HepG2 (cell line): ENCODE measurements around the gene MAN1A2. TPM values are rescaled to one million over a fixed set of nuclear protein-coding genes. Genes with fewer than 3 reads are reported as not detected.

Source experiments
- ATAC-seq: fragments of 200-7000 bp; cut with Tn5 transposase; 3 replicates; pipeline ENCODE4 v1.9.1; 2020; ENCODE audit warnings: mild to moderate bottlenecking, moderate library complexity
- BruUV-seq: library from RNA; stranded (reverse); fragments of 400-500 nt; replicated peaks from 2 replicates; lab custom pipeline; 2021; lab: Mats Ljungman, UMichigan
- CTCF ChIA-PET: fragments of 300-600 bp; formaldehyde crosslinking; extraction: SDS; loops from one replicate; lab custom pipeline; 2021; ENCODE audit warnings: low total read pairs, inconsistent platforms, low intra/inter-chr PET ratio; lab: Yijun Ruan, JAX
- POLR2A ChIA-PET: fragments of 350-600 bp; sonication (Branson Sonifier 250); formaldehyde crosslinking; loops from one replicate; lab custom pipeline; 2020; ENCODE audit warnings: antibody characterized with exemption, inconsistent platforms; lab: Yijun Ruan, JAX
- DNase-seq: peaks from one replicate; pipeline ENCODE4 v3.0.0-alpha.2; 2015; ENCODE audit warnings: low spot score
- FAIRE-seq: peaks from 3 replicates; lab custom pipeline; 2011; peaks lifted over from hg19 to GRCh38; lab: Jason Lieb, UNC
- H2AFZ ChIP-seq: one replicate; pipeline ENCODE4 v1.6.1; 2011; ENCODE audit warnings: low read length, inconsistent platforms
- H3K27ac ChIP-seq: fragments of 300-600 bp; 3 replicates; pipeline ENCODE4 v1.8.0; 2011; ENCODE audit warnings: mixed run types, mild to moderate bottlenecking, mixed read lengths, low read length, inconsistent platforms; ENCODE audit not compliant: insufficient read depth; ENCODE audit errors: extremely low read length
- H3K27me3 ChIP-seq, 2 experiments: fragments of 200-600 bp in 1 of 2; 2 replicates in 1 of 2; 3 replicates in 1 of 2; pipeline versions ENCODE4 v1.6.0 to v1.8.0; 2011; ENCODE audit warnings: low read length in 2 of 2, mild to moderate bottlenecking in 2 of 2, moderate library complexity in 2 of 2, inconsistent platforms in 1 of 2; ENCODE audit not compliant: insufficient read depth in 2 of 2, control insufficient read depth in 1 of 2
- H3K36me3 ChIP-seq, 2 experiments: fragments of 200-600 bp in 1 of 2; replicated peaks in 1 of 2; 2 replicates in 1 of 2; 3 replicates in 1 of 2; pipeline versions ENCODE4 v1.5.1 to v1.8.0; 2011; ENCODE audit warnings: low read length in 2 of 2, inconsistent platforms in 1 of 2; ENCODE audit not compliant: insufficient read depth in 2 of 2, control insufficient read depth in 1 of 2
- H3K4me1 ChIP-seq: 2 replicates; pipeline ENCODE4 v1.5.1; 2012; ENCODE audit warnings: low read length, inconsistent platforms; ENCODE audit not compliant: insufficient read depth
- H3K4me2 ChIP-seq: 2 replicates; pipeline ENCODE4 v1.6.0; 2011; ENCODE audit warnings: low read depth, low read length, inconsistent platforms
- H3K4me3 ChIP-seq, 3 experiments: fragments of 200-600 bp in 1 of 3; sonication (generic), shearing (Covaris generic) in 1 of 3; replicated peaks in 1 of 3; 2 replicates each; pipeline ENCODE4 v1.5.1; 2011 to 2016; ENCODE audit warnings: low read length in 3 of 3, inconsistent platforms in 2 of 3, low read depth in 2 of 3, mild to moderate bottlenecking in 2 of 3, control low read depth in 1 of 3, mixed read lengths in 1 of 3; ENCODE audit not compliant: insufficient read depth in 1 of 3
- H3K79me2 ChIP-seq: one replicate; pipeline ENCODE4 v1.6.1; 2011; ENCODE audit warnings: low read length, inconsistent platforms; ENCODE audit not compliant: insufficient read depth
- H3K9ac ChIP-seq: 2 replicates; pipeline ENCODE4 v1.6.0; 2011; ENCODE audit warnings: mild to moderate bottlenecking, low read depth, low read length, inconsistent platforms; ENCODE audit not compliant: insufficient read depth
- H3K9me3 ChIP-seq: 2 replicates; pipeline ENCODE4 v1.5.1; 2012; ENCODE audit warnings: mild to moderate bottlenecking, low read length
- H4K20me1 ChIP-seq: 2 replicates; pipeline ENCODE4 v1.6.0; 2011; ENCODE audit warnings: inconsistent platforms, mild to moderate bottlenecking, low read length, moderate library complexity; ENCODE audit not compliant: insufficient read depth
- ELF3 ChIP-seq: IDR thresholded peaks from 2 replicates; pipeline ENCODE4 v1.6.1; 2016; ENCODE audit warnings: missing genetic modification reagents, missing compliant biosample characterization
- FOXC1 ChIP-seq: sonication (generic); formaldehyde crosslinking; IDR thresholded peaks from 2 replicates; pipeline ENCODE4 v1.8.0; 2022; ENCODE audit warnings: mild to moderate bottlenecking, missing genetic modification reagents, borderline replicate concordance
- IKZF4 ChIP-seq: sonication (generic); formaldehyde crosslinking; IDR thresholded peaks from 2 replicates; pipeline ENCODE4 v1.5.1; 2020; ENCODE audit warnings: borderline replicate concordance, mild to moderate bottlenecking, low read depth, missing genetic modification reagents; ENCODE audit errors: not compliant biosample characterization
- MAFK ChIP-seq, 2 experiments: IDR thresholded peaks in 1 of 2; conservative IDR thresholded peaks in 1 of 2; 2 replicates each; pipeline ENCODE4 v1.6.1; 2011; ENCODE audit warnings: improper control_type of control experiment in 2 of 2, low read length in 2 of 2
- MTF2 ChIP-seq: sonication (generic); formaldehyde crosslinking; IDR thresholded peaks from 2 replicates; pipeline ENCODE4 v1.5.0; 2020; ENCODE audit warnings: missing genetic modification reagents, borderline replicate concordance
- PLRG1 ChIP-seq: fragments of 450-650 bp; conservative IDR thresholded peaks from 2 replicates; pipeline ENCODE4 v1.6.1; 2016
- THYN1 ChIP-seq: sonication (generic); formaldehyde crosslinking; IDR thresholded peaks from 2 replicates; pipeline ENCODE4 v1.8.1; 2023; ENCODE audit warnings: low read depth, mild to moderate bottlenecking, moderate library complexity, missing genetic modification reagents, borderline replicate concordance
- in situ Hi-C: cut with HindIII; loops from 2 replicates; pipeline ENCODE4 v1.10.0; 2017; ENCODE audit warnings: low pct_unique_long_range_greater_than_20kb; ENCODE audit not compliant: extremely low pct_ligation_motif_present
- intact Hi-C: fragments of 100-400 bp; cut with micrococcal nuclease; formaldehyde crosslinking; loops from one replicate; pipeline ENCODE4 v1.10.0; 2022; ENCODE audit not compliant: unreplicated experiment
- polyA plus RNA-seq, 8 experiments: library from polyadenylated mRNA; depleted of rRNA in 3 of 8; stranded (reverse) in 7 of 8; unstranded in 1 of 8; fragments of >200 nt; fragmentation: Illumina TruSeq in 4 of 8; extraction: Trizol in 4 of 8; gene quantifications; 2 replicates each; pipeline versions ENCODE4 v1.2.1 to v1.2.3, GENCODE V29; 2011 to 2016; ENCODE audit warnings: low read depth in 4 of 8, missing spikeins in 1 of 8, mixed read lengths in 1 of 8; ENCODE audit not compliant: insufficient read depth in 1 of 8
- total RNA-seq, 5 experiments: library from RNA; depleted of rRNA; stranded (reverse); fragments of >200 nt; fragmentation: Illumina TruSeq; extraction: Trizol; gene quantifications; 2 replicates each; pipeline ENCODE4 v1.2.3, GENCODE V29; 2016; ENCODE audit warnings: low read depth in 1 of 5
- TF ChIP-seq, protein P1 (sequence below): sonication (generic); formaldehyde crosslinking; IDR thresholded peaks from 2 replicates; pipeline ENCODE4 v1.9.0; 2022; ENCODE audit warnings: missing genetic modification reagents, mild to moderate bottlenecking, borderline replicate concordance
- TF ChIP-seq, protein P2 (sequence below): fragments of 450-650 bp; IDR thresholded peaks from 2 replicates; pipeline ENCODE4 v1.6.1; 2017
- TF ChIP-seq, protein P3 (sequence below): sonication (generic); formaldehyde crosslinking; IDR thresholded peaks from 2 replicates; pipeline ENCODE4 v1.9.0; 2022; ENCODE audit warnings: low read depth, missing genetic modification reagents
- TF ChIP-seq, protein P4 (sequence below): sonication (generic); formaldehyde crosslinking; IDR thresholded peaks from 2 replicates; pipeline ENCODE4 v1.4.0; 2020; ENCODE audit warnings: mild to moderate bottlenecking, missing genetic modification reagents

The MAN1A2 gene
- total and polyA plus RNA-seq, 2 of the 13 experiments (the other 11 are each of a cell fraction or from before 2014, with no cell fraction given) = 8.0 to 19.9 TPM

DNA sequence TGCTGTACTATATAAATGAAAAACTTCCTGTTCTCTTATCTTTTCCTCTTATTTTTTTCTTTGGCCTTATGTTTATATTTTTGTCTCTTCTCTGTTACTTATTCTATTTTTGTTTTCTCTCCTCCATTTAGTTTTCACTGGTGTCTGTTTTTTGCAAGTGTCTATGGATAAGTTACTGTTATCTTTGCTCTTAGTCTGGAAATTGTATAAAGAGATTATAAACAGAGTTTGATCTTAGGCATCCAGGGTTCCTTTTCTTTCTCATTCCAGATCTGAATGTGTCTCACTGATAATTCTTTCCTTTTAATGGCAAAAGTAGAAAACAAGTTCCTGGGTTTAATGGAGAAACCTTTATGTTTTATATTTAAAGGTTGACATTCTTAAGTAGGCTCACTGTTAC lies 34.5 kb downstream of the MAN1A2 start:
- no peaks in the 10 kb centered on the region; a peak in 1 of 5 replicates for H3K36me3 ChIP-seq
- no peak overlapping the region for H3K4me2 ChIP-seq
- POLR2A ChIA-PET = no interaction called here
- intact Hi-C loops = no loop called here
- no peak for DNase-seq
- BruUV-seq = no TSS peak
- TF ChIP-seq, protein P1, sequence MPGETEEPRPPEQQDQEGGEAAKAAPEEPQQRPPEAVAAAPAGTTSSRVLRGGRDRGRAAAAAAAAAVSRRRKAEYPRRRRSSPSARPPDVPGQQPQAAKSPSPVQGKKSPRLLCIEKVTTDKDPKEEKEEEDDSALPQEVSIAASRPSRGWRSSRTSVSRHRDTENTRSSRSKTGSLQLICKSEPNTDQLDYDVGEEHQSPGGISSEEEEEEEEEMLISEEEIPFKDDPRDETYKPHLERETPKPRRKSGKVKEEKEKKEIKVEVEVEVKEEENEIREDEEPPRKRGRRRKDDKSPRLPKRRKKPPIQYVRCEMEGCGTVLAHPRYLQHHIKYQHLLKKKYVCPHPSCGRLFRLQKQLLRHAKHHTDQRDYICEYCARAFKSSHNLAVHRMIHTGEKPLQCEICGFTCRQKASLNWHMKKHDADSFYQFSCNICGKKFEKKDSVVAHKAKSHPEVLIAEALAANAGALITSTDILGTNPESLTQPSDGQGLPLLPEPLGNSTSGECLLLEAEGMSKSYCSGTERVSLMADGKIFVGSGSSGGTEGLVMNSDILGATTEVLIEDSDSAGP = no peak
- TF ChIP-seq IKZF4 (CRISPR knock-in tag) = no peak
- no peak for TF ChIP-seq FOXC1 (CRISPR knock-in tag)
- TF ChIP-seq MTF2 (CRISPR knock-in tag) = no peak
- TF ChIP-seq MAFK (conservative IDR thresholded peaks at IDR 0.05 in 1 of 2, IDR thresholded peaks at IDR 0.05 in 1 of 2; ENCODE audit: low read length in 2 of 2) = no peak
- no peak for TF ChIP-seq ELF3
- TF ChIP-seq, protein P2, sequence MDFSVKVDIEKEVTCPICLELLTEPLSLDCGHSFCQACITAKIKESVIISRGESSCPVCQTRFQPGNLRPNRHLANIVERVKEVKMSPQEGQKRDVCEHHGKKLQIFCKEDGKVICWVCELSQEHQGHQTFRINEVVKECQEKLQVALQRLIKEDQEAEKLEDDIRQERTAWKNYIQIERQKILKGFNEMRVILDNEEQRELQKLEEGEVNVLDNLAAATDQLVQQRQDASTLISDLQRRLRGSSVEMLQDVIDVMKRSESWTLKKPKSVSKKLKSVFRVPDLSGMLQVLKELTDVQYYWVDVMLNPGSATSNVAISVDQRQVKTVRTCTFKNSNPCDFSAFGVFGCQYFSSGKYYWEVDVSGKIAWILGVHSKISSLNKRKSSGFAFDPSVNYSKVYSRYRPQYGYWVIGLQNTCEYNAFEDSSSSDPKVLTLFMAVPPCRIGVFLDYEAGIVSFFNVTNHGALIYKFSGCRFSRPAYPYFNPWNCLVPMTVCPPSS = no peak
- no peak for TF ChIP-seq PLRG1
- no peak for TF ChIP-seq THYN1
- TF ChIP-seq, protein P3, sequence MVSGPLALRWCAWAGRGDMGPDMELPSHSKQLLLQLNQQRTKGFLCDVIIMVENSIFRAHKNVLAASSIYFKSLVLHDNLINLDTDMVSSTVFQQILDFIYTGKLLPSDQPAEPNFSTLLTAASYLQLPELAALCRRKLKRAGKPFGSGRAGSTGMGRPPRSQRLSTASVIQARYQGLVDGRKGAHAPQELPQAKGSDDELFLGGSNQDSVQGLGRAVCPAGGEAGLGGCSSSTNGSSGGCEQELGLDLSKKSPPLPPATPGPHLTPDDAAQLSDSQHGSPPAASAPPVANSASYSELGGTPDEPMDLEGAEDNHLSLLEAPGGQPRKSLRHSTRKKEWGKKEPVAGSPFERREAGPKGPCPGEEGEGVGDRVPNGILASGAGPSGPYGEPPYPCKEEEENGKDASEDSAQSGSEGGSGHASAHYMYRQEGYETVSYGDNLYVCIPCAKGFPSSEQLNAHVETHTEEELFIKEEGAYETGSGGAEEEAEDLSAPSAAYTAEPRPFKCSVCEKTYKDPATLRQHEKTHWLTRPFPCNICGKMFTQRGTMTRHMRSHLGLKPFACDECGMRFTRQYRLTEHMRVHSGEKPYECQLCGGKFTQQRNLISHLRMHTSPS (CRISPR knock-in tag) = no peak
- TF ChIP-seq, protein P4, sequence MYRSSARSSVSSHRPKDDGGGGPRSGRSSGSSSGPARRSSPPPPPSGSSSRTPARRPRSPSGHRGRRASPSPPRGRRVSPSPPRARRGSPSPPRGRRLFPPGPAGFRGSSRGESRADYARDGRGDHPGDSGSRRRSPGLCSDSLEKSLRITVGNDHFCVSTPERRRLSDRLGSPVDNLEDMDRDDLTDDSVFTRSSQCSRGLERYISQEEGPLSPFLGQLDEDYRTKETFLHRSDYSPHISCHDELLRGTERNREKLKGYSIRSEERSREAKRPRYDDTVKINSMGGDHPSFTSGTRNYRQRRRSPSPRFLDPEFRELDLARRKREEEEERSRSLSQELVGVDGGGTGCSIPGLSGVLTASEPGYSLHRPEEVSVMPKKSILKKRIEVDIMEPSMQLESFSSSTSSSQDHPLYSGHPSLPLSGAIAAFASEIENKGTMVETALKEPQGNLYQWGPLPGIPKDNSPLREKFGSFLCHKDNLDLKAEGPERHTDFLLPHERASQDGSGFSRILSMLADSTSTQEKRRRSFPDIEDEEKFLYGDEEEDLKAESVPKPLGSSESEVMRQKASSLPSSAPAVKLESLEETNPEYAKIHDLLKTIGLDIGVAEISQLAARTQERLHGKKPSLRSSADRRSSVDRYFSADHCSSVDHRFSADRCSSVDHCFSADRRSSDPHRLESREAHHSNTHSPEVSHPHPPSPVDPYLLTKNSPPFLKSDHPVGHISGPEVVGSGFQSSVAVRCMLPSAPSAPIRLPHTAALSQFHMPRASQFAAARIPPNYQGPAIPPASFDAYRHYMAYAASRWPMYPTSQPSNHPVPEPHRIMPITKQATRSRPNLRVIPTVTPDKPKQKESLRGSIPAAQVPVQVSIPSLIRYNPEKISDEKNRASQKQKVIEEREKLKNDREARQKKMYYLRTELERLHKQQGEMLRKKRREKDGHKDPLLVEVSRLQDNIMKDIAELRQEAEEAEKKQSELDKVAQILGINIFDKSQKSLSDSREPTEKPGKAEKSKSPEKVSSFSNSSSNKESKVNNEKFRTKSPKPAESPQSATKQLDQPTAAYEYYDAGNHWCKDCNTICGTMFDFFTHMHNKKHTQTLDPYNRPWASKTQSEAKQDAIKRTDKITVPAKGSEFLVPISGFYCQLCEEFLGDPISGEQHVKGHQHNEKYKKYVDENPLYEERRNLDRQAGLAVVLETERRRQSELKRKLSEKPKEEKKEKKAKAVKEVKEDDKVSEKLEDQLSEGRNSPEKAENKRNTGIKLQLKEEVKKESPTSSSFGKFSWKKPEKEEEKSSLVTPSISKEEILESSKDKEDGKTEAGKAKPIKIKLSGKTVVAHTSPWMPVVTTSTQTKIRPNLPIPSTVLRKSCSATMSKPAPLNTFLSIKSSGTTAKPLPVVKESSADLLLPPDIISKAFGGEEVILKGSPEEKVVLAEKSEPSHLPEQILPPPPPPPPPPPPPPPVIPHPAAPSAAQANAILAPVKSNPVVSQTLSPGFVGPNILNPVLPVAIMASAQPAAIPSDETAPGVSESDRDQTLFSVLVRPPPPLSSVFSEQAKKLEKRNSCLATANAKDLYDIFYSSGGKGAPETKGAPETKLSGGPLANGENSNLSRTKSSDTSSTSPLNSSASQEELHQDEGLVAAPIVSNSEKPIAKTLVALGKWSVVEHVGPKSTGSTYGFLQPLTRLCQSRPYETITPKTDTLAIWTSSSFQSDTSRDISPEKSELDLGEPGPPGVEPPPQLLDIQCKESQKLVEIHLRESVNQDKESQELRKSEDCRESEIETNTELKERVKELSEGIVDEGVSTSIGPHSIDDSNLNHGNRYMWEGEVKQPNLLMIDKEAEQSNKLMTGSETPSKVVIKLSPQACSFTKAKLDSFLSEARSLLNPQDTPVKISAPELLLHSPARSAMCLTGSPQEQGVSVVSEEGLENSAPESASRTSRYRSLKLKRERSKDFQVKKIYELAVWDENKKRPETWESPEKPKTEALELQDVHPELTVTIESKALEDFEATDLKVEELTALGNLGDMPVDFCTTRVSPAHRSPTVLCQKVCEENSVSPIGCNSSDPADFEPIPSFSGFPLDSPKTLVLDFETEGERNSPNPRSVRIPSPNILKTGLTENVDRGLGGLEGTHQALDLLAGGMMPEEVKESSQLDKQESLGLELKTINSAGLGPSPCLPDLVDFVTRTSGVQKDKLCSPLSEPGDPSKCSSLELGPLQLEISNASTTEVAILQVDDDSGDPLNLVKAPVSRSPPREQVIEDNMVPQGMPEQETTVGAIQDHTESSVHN (CRISPR knock-in tag) = no peak
- TF ChIP-seq, all 625 proteins: peak for 0
- no peaks in the 10 kb centered on the region for H3K79me2 ChIP-seq
- ATAC-seq (no peak), FAIRE-seq (no peak)
- H3K27me3 ChIP-seq = no peaks in the 10 kb centered on the region
- H3K27ac ChIP-seq = no peak overlapping the region
- H3K9ac ChIP-seq = no peak overlapping the region
- CTCF ChIA-PET = no interaction called here
- in situ Hi-C loops = no loop called here
- peaks cover 13% of the 10 kb centered on the region for H3K9me3 ChIP-seq
- H4K20me1 ChIP-seq = no peaks in the 10 kb centered on the region
- no peak overlapping the region for H2AFZ ChIP-seq
- no peaks in the 10 kb centered on the region for H3K4me1 ChIP-seq
- H3K4me3 ChIP-seq = no peak overlapping the region
